Nephron (organoid): ENCODE results near the gene SLC5A1.

Source experiments
- H3K27ac Mint-ChIP-seq, 3 experiments: 2 replicates each; pipeline ENCODE4 v1.8.0; 2020; ENCODE audit warnings: mixed read lengths in 3 of 3, mild to moderate bottlenecking in 2 of 3, moderate library complexity in 1 of 3
- H3K27me3 Mint-ChIP-seq: 2 replicates; pipeline ENCODE4 v1.8.0; 2021; ENCODE audit warnings: low read depth, mild to moderate bottlenecking, moderate library complexity, mixed read lengths
- H3K36me3 Mint-ChIP-seq: 2 replicates; pipeline ENCODE4 v1.8.0; 2020; ENCODE audit warnings: low read depth, mixed read lengths
- H3K4me1 Mint-ChIP-seq: 2 replicates; pipeline ENCODE4 v1.8.0; 2020; ENCODE audit warnings: mixed read lengths
- H3K4me3 Mint-ChIP-seq, 3 experiments: 2 replicates each; pipeline ENCODE4 v1.8.0; 2020; ENCODE audit warnings: mild to moderate bottlenecking in 3 of 3, mixed read lengths in 3 of 3, moderate library complexity in 2 of 3
- H3K9me3 Mint-ChIP-seq: 2 replicates; pipeline ENCODE4 v1.8.0; 2020; ENCODE audit warnings: mixed read lengths
- TF ChIP-seq, protein P1 (sequence below), 3 experiments: fragments of 200-600 bp; sonication (generic); IDR thresholded peaks; one replicate each; pipeline ENCODE4 v1.5.0; 2021; ENCODE audit warnings: antibody characterized with exemption in 3 of 3; ENCODE audit not compliant: unreplicated experiment in 3 of 3

Gene SLC5A1

GRCh38 chr22:32043391-32043790 is 330 bp downstream of the SLC5A1 start:
- Mint-ChIP-seq H3K27me3 (peaks cover 31% of the 10 kb centered on the region), H3K9me3 (no peaks in the 10 kb centered on the region), H3K4me3 (no peak overlapping the region), H3K36me3 (no peaks in the 10 kb centered on the region), H3K27ac (no peak overlapping the region), H3K4me1 (no peaks in the 10 kb centered on the region)
- TF ChIP-seq, protein P1, sequence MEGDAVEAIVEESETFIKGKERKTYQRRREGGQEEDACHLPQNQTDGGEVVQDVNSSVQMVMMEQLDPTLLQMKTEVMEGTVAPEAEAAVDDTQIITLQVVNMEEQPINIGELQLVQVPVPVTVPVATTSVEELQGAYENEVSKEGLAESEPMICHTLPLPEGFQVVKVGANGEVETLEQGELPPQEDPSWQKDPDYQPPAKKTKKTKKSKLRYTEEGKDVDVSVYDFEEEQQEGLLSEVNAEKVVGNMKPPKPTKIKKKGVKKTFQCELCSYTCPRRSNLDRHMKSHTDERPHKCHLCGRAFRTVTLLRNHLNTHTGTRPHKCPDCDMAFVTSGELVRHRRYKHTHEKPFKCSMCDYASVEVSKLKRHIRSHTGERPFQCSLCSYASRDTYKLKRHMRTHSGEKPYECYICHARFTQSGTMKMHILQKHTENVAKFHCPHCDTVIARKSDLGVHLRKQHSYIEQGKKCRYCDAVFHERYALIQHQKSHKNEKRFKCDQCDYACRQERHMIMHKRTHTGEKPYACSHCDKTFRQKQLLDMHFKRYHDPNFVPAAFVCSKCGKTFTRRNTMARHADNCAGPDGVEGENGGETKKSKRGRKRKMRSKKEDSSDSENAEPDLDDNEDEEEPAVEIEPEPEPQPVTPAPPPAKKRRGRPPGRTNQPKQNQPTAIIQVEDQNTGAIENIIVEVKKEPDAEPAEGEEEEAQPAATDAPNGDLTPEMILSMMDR (IDR thresholded peaks at IDR 0.05; ENCODE audit: unreplicated experiment in 3 of 3): no peak

- Mint-ChIP-seq H3K27ac (no peak overlapping the region), H3K27me3 (peaks cover 28% of the 10 kb centered on the region), H3K4me3 (no peak overlapping the region), H3K9me3 (no peaks in the 10 kb centered on the region), H3K4me1 (no peaks in the 10 kb centered on the region), H3K36me3 (no peaks in the 10 kb centered on the region)
- TF ChIP-seq, protein P1 (IDR thresholded peaks at IDR 0.05; ENCODE audit: unreplicated experiment in 3 of 3): no peak
Measured at GRCh38 chr22:32044477-32044876, 1.4 kb downstream of the SLC5A1 start.

DNA sequence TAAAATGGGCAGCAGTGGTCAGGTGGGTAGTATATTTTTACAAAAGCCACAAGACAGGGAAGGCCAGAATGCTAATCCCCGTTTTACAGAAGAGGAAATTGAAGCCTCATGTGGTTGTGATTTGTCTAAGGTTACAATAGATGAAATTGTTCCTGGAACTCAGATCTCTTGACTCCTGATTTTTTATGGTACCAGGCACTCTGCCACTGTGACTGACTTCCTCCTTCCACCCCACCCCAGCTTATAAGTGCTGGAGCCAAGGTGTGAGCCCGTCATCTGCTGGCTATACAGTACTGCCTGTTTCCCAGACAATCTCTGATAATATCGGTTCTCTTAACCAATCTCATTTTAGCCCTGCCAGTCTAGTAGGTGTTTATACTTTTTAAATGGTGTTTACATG is 1.9 kb downstream of the SLC5A1 start:
- H3K27ac Mint-ChIP-seq: no peak overlapping the region
- no peak overlapping the region for H3K4me3 Mint-ChIP-seq
- H3K36me3 Mint-ChIP-seq: no peaks in the 10 kb centered on the region
- no peaks in the 10 kb centered on the region for H3K4me1 Mint-ChIP-seq
- peaks cover 26% of the 10 kb centered on the region for H3K27me3 Mint-ChIP-seq
- no peaks in the 10 kb centered on the region for H3K9me3 Mint-ChIP-seq
- TF ChIP-seq, protein P1 (IDR thresholded peaks at IDR 0.05; ENCODE audit: unreplicated experiment in 3 of 3): no peak

DNA sequence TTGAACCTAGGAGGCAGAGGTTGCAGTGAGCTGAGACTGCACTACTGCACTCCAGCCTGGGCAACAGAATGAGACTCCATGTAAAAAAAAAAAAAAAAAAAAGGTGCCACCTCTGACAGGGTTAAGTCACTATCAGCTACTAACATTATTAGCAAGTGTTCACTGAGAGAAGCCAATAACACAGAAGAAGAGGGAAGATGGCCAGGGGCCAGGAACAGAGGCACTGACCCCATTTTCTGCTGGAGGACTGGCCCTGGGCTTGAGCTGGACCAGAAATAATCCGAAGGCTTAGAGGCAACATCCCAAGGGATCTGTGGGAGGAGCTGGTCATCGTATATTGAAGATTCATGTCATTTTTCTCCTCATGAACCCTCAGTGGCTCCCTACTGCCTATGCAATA is 5.0 kb downstream of the SLC5A1 start:
- H3K4me1 Mint-ChIP-seq: no peaks in the 10 kb centered on the region
- peaks cover 21% of the 10 kb centered on the region for H3K27me3 Mint-ChIP-seq
- no peak overlapping the region for H3K27ac Mint-ChIP-seq
- TF ChIP-seq, protein P1 (IDR thresholded peaks at IDR 0.05; ENCODE audit: unreplicated experiment in 3 of 3): no peak
- H3K36me3 Mint-ChIP-seq: no peaks in the 10 kb centered on the region
- no peaks in the 10 kb centered on the region for H3K9me3 Mint-ChIP-seq
- H3K4me3 Mint-ChIP-seq: no peak overlapping the region

- TF ChIP-seq, protein P1 (IDR thresholded peaks at IDR 0.05; ENCODE audit: unreplicated experiment in 3 of 3): no peak
- H3K9me3 Mint-ChIP-seq: no peaks in the 10 kb centered on the region
Measured at GRCh38 chr22:32050678-32051515, 7.8 kb downstream of the SLC5A1 start.

DNA sequence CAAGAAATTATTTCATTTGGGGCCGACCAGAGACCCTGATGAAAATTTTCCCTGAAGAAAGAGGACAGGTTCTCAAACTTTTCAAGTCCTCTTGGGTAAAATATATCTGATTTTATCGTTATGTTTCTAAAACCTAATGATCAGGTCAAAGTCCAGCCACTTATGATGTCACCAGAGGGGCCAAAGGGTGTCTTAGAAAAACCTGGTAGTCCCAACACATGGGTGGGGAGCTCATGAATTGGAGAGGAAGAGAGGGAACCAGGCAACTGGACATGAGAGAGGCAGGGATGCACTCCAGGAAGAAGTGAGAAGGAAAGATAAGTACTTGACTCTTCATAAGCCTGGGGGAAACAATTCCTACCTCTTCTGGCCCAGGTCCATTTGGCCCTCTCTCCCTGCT is 9.2 kb downstream of the SLC5A1 start:
- no peaks in the 10 kb centered on the region for H3K4me1 Mint-ChIP-seq
- no peak overlapping the region for H3K4me3 Mint-ChIP-seq
- no peaks in the 10 kb centered on the region for H3K9me3 Mint-ChIP-seq
- H3K27ac Mint-ChIP-seq: no peak overlapping the region
- TF ChIP-seq, protein P1 (IDR thresholded peaks at IDR 0.05; ENCODE audit: unreplicated experiment in 3 of 3): no peak
- H3K27me3 Mint-ChIP-seq: peaks cover 4% of the 10 kb centered on the region
- H3K36me3 Mint-ChIP-seq: no peaks in the 10 kb centered on the region

More at GRCh38 chr22:32050678-32051515, 7.8 kb downstream of the SLC5A1 start:
- Mint-ChIP-seq H3K27me3 (peaks cover 14% of the 10 kb centered on the region), H3K4me3 (no peak overlapping the region), H3K36me3 (no peaks in the 10 kb centered on the region), H3K27ac (no peak overlapping the region), H3K4me1 (no peaks in the 10 kb centered on the region)
